GM12878 (cell line): ENCODE measurements around the gene CYP20A1. TPM values are rescaled to one million over a fixed set of nuclear protein-coding genes. Genes with fewer than 3 reads are reported as not detected.

Experiments used
- E2F8 ChIP-seq: fragments of 450-650 bp; IDR thresholded peaks from 2 replicates; pipeline ENCODE4 v1.6.1; 2018; ENCODE audit warnings: mild to moderate bottlenecking, low read depth, moderate library complexity; ENCODE audit not compliant: partially characterized antibody
- ESRRA ChIP-seq: IDR thresholded peaks from 2 replicates; pipeline ENCODE4 v1.6.1; 2012; ENCODE audit warnings: mild to moderate bottlenecking, low read length, improper control_type of control experiment
- ETV6 ChIP-seq, 2 experiments: fragments of 450-650 bp in 1 of 2; IDR thresholded peaks in 1 of 2; conservative IDR thresholded peaks in 1 of 2; 2 replicates each; pipeline ENCODE4 v1.6.1; 2014; ENCODE audit warnings: antibody characterized with exemption in 1 of 2, borderline replicate concordance in 1 of 2, low read depth in 1 of 2, mild to moderate bottlenecking in 1 of 2, moderate library complexity in 1 of 2
- GABPA ChIP-seq: IDR thresholded peaks from 2 replicates; pipeline ENCODE4 v1.6.1; 2014; ENCODE audit warnings: antibody characterized with exemption, low read depth, mild to moderate bottlenecking, inconsistent platforms
- GATAD2B ChIP-seq: fragments of 450-650 bp; conservative IDR thresholded peaks from 2 replicates; pipeline ENCODE4 v1.6.1; 2017; ENCODE audit warnings: low read depth, mild to moderate bottlenecking, moderate library complexity
- HDAC2 ChIP-seq: fragments of 200-600 bp; sonication (generic); IDR thresholded peaks from 2 replicates; pipeline ENCODE4 v1.6.1; 2017
- IKZF2 ChIP-seq, 2 experiments: fragments of 450-650 bp; IDR thresholded peaks; 2 replicates each; pipeline ENCODE4 v1.6.1; 2017; ENCODE audit warnings: mild to moderate bottlenecking in 2 of 2, moderate library complexity in 2 of 2
- JUND ChIP-seq: IDR thresholded peaks from 2 replicates; pipeline ENCODE4 v1.6.1; 2012; ENCODE audit warnings: low read depth, mild to moderate bottlenecking, low read length, improper control_type of control experiment, moderate library complexity
- MEF2B ChIP-seq: fragments of 450-650 bp; IDR thresholded peaks from 2 replicates; pipeline ENCODE4 v1.6.1; 2018; ENCODE audit warnings: mild to moderate bottlenecking, moderate library complexity; ENCODE audit not compliant: partially characterized antibody, poor library complexity, severe bottlenecking
- PRDM15 ChIP-seq: fragments of 450-650 bp; formaldehyde crosslinking; IDR thresholded peaks from 2 replicates; pipeline ENCODE4 v1.4.0; 2020; ENCODE audit warnings: mild to moderate bottlenecking, moderate library complexity
- RAD21 ChIP-seq: IDR thresholded peaks from 2 replicates; pipeline ENCODE4 v1.6.1; 2011; ENCODE audit warnings: mild to moderate bottlenecking, low read depth, low read length, moderate library complexity; ENCODE audit not compliant: insufficient read depth
- SREBF1 ChIP-seq: IDR thresholded peaks from 2 replicates; pipeline ENCODE4 v1.6.1; 2012; ENCODE audit warnings: mild to moderate bottlenecking, low read length
- TCF7 ChIP-seq: IDR thresholded peaks from 2 replicates; pipeline ENCODE4 v1.6.1; 2014; ENCODE audit warnings: antibody characterized with exemption, borderline replicate concordance
- polyA plus RNA-seq, 11 experiments: library from polyadenylated mRNA; depleted of rRNA in 4 of 11; unstranded in 6 of 11; stranded (reverse) in 5 of 11; fragments of >200 nt; fragmentation: Nextera tagmentation in 4 of 11; fragmentation: Illumina TruSeq in 1 of 11; extraction: Ambion mirVana in 4 of 11; extraction: Trizol in 1 of 11; gene quantifications; 1 replicate in 1 of 11; 2 replicates in 10 of 11; pipeline versions ENCODE4 v1.2.1 to v1.2.3, GENCODE V29; 2011 to 2016; ENCODE audit warnings: inconsistent platforms in 2 of 11, missing spikeins in 2 of 11, low read depth in 1 of 11
- total RNA-seq, 4 experiments: library from RNA; depleted of rRNA in 3 of 4; stranded (reverse); fragments of >200 nt in 3 of 4; fragmentation: Illumina TruSeq in 1 of 4; extraction: Trizol in 1 of 4; gene quantifications; 2 replicates each; pipeline versions ENCODE4 v1.2.1 to v1.2.3, GENCODE V29; 2013 to 2021

Gene CYP20A1
- total and polyA plus RNA-seq, 10 of the 15 experiments (the other 5 are each of a cell fraction or from before 2014, with no cell fraction given) = 8.3 to 19.1 (median 12.9) TPM

- no peak for TF ChIP-seq ETV6 (conservative IDR thresholded peaks at IDR 0.05 in 1 of 2, IDR thresholded peaks at IDR 0.05 in 1 of 2; ENCODE audit: borderline replicate concordance in 1 of 2, low read depth in 1 of 2)
- TF ChIP-seq SREBF1 = no peak
- TF ChIP-seq E2F8 = no peak
- no peak for TF ChIP-seq MEF2B
- no peak for TF ChIP-seq HDAC2
- TF ChIP-seq TCF7 = no peak
- TF ChIP-seq PRDM15 (CRISPR knock-in tag) = no peak
- no peak for TF ChIP-seq JUND
- TF ChIP-seq RAD21 = no peak
- no peak for TF ChIP-seq ESRRA
- no peak for TF ChIP-seq GATAD2B
- no peak for TF ChIP-seq IKZF2 (IDR thresholded peaks at IDR 0.05)
- TF ChIP-seq GABPA = no peak
Observed at GRCh38 chr2:203340791-203341487, 102.1 kb downstream of the CYP20A1 start (continued).
